HG02970 (cell line): Measurements from ENCODE around the gene S1PR1.
A peak's percentile ranks its signal among the peaks of the same experiment; 100 is the strongest.
"Not testable (repeated sequence)": the region's sequence is repeated elsewhere in the genome, so short reads cannot be mapped to it uniquely, and the experiment has no call there.

Source experiments
- ATAC-seq: cut with Tn5 transposase; IDR thresholded peaks from one replicate; pipeline ENCODE4 v1.9.1; 2021; ENCODE audit warnings: mild to moderate bottlenecking, moderate library complexity, moderate number of reproducible peaks; ENCODE audit not compliant: unreplicated experiment, low FRiP score

S1PR1 gene

DNA sequence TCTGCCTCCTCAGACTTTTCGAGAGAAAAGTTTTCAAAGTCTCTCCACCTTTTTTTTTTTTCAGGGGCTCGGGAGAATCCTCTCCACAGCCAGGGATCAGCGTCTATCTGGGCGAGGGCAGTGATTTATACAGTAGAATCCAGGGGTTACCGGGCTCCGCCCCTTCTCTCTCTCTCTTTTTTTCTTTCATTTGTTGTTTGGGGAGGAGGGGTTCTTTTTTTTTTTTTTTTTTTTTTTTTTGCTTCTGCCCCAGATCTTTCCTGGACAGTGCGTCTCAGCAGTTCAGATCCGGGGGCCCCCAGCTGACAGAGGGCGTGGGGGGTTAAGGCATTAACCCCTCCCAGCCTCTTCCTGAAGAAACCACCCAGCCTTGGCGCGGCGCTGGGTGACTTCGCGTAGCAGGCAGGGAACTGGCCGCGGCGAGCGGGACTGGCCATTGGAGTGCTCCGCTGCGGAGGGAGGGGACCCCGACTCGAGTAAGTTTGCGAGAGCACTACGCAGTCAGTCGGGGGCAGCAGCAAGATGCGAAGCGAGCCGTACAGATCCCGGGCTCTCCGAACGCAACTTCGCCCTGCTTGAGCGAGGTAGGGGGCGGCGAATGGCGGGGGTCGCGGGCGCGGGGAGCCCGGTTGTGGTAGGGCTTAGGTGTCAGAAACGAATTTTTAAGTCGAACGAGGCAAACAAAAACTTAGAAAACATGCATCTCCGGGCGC, at the start of gene S1PR1:
Gene S1PR1, plus strand, starts transcription at position 504 of the 713 bp plus-strand sequence. CDS start 1,966 bp downstream, outside the sequence.
- ATAC-seq = peak; percentile 29

- ATAC-seq = no peak
Observed at GRCh38 chr1:101187297-101187696, 49.5 kb upstream of the S1PR1 start.

DNA sequence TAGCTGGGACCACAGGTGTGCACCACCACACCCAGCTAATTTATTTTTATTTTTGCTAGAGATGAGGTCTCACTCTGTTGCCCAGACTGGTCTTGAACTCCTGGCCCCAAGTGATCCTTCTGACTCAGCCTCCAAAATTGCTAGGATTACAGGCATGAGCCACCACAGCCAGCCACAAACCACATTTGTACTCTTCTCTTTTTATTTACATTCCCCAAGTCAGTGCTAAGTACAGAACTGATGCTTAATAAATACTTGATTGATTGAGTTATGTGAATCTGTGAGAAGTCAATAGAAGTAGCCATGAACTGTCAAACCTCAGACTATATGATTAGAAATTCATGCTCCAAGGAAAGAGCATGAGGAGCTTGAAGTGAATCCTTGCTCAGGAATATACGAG, 48.5 kb upstream of the S1PR1 start:
- no peak for ATAC-seq

DNA sequence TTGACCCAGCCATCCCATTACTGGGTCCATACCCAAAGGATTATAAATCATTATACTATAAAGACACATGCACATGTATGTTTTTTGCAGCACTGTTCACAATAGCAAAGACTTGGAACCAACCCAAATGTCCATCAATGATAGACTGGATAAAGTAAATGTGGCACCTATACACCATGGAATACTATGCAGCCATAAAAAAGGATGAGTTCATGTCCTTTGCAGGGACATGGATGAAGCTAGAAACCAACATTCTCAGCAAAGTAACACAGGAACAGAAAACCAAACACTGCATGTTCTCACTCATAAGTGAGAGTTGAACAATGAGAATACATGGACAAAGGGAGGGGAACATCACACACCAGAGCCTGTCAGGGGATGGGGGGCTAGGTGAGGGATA, 47.9 kb upstream of the S1PR1 start:
- not testable (repeated sequence) for ATAC-seq

DNA sequence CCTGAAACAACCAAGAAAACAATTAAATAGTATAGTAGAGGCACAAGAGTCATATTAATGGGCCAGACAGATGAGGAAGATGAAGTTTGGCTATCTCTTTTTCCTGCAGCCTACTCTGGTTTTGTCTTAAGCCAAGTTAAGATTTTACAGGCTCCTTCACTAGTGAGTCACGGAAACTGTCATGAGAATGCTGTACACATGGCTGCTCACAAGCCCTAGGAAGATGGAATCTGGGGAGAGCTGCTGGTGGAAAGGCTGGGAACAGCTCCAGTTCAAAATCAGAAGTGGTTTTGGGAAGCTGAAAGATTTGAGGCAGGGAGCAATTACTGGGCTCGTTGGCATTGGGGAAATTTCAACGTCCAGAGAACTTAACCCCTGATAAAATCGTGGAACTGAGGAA, 46.4 kb upstream of the S1PR1 start:
- no peak for ATAC-seq

GRCh38 chr1:101191049-101191448, 45.8 kb upstream of the S1PR1 start:
- no peak for ATAC-seq

- ATAC-seq = no peak
Observed at GRCh38 chr1:101193733-101194169, 43.1 kb upstream of the S1PR1 start.

- no peak for ATAC-seq
Observed at GRCh38 chr1:101194746-101195145, 42.1 kb upstream of the S1PR1 start.

DNA sequence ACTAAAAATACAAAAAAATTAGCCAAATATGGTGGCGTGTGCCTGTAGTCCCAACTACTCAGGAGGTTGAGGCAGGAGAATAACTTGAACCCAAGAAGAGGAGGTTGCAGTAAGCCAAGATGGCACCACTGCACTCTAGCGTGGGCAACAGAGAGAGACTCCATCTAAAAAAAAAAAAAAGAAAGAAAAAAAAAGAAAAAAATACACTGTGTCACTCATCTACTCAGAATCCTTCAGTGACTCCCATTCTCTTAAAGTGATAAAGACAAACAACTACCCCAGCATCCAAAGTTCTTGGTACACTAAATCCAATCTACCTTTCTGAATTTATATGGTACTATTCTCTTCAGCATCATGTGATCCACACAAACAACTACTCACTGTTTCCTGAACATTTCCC, 40.2 kb upstream of the S1PR1 start:
- ATAC-seq = no peak

- peak; percentile 92 for ATAC-seq
Observed at GRCh38 chr1:101198842-101199636, 37.8 kb upstream of the S1PR1 start.

GRCh38 chr1:101199637-101199982, 37.2 kb upstream of the S1PR1 start:
- no peak for ATAC-seq

GRCh38 chr1:101200513-101200912, 36.3 kb upstream of the S1PR1 start:
- ATAC-seq = no peak

GRCh38 chr1:101203820-101204540, 32.8 kb upstream of the S1PR1 start:
- ATAC-seq = no peak

DNA sequence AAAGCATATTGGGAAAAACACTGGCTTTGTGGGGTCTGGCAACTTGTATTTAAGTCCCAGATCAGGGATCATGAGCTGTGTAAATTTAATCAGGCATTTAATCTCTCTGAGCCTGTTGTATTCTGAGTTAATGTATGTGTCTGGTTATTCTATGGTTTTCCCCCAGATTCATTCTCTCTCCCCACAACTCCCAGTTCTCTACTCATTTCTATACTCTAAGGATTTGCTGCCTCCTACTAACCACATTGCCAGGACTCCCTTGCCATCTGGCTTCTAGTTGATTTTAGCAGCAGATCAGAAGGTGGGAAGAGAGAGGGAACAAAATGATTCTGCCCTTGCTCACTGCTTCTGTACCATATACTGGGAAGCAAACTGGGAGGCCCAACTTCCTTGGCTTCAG, 31.4 kb upstream of the S1PR1 start:
- ATAC-seq = no peak

DNA sequence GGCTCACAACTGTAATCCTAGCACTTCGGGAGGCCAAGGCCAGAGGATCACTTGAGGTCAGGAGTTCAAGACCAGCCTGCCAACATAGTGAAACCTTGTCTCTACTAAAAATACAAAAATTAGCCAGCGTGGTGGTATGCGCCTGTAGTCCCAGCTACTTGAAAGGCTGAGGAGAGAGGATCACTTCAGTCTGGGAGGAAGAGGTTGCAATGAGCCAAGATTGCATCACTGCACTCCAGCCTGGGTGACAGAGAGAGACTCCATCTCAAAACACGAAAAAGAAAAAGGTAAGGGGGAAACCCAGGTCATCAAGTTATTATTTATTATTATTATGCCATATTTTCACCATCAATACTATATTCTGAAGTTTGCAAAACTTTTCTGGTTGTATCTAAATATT, 30.7 kb upstream of the S1PR1 start:
- not testable (repeated sequence) for ATAC-seq

GRCh38 chr1:101207271-101207670, 29.5 kb upstream of the S1PR1 start:
- ATAC-seq = not testable (repeated sequence)

DNA sequence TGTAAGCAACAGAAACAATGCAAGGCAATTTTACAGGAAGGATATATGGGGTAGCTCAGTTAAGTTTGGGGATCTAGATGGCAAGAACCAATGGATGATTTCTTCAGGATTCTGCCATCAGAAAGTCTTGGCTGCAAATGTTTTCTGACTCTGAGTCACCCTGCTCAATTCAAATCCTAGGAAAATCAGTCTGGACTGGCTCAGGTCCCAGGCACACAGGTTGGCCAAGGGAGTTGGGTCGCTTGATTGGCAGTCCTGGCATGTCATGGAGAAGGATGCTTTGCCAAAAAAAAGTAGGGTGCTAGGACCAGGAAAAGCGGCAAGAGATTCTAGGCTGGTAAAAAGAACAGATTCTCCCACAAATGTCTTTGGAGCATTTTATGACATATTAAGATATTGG, 28.9 kb upstream of the S1PR1 start:
- no peak for ATAC-seq

DNA sequence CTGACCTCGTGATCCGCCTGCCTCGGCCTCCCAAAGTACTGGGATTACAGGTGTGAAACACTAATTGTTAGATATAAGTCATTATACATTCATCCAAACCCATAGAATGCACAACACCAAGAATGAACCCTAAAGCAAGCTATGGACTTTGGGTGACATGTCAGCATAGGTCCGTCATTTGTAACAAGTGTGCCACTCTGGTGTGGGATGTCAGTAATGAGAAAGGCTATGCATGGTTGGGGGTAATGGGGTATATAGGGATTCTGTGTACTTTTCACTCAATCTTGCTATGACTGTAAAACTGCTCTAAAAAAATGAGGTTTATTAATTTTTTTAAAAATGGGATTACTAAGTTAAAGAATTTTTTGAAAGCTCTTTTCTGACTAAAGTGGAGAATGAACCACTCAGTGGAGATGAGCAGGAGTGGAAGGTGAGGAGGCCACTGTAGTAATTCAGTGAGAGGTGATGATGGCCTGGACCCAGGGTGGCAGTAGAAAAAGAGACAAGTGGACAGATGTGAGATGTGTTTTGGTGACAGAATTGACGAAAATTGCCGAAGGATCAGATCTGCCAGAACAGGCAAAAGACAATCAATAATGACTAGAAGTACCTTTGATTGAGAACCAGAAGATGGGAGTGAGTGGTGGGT, 21.3 kb upstream of the S1PR1 start:
- no peak for ATAC-seq

DNA sequence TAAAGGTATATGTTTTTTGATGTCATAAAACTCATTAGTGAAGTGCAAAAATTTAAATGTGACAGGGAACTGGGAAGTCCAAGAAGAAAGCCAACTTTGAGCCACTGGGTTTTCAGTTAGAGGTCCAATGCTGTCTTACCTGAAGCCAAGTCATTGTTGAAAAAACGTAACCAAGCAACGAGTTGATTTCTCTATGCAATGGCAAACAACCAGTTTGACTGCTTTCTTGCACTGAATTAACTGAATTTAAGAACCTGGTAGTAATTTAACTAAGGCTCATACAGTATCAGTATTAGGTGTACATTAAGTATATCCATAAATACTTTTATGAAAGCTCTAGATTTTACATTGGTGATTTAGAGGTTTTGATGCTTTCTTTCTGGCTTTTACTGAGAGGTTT, 20.2 kb upstream of the S1PR1 start:
- no peak for ATAC-seq

DNA sequence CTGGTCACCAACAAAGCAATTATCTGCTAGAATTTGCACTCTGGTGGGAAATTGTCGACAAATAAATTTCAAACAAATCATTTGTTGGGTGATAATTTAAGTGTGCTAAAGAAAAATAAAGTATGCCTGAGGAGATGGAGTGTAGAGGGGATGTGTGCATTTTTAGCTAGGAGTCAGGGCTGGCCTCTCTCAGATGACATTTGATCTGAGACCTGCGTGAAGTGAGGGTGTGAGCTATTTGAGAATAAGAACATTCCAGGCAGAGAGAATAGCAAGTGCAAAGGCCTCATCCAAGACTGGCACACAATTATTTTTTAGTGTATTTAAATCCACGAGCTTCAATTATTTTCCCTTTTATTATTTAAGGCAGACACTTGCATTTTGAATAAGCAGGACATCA, 19.7 kb upstream of the S1PR1 start:
- ATAC-seq = no peak

DNA sequence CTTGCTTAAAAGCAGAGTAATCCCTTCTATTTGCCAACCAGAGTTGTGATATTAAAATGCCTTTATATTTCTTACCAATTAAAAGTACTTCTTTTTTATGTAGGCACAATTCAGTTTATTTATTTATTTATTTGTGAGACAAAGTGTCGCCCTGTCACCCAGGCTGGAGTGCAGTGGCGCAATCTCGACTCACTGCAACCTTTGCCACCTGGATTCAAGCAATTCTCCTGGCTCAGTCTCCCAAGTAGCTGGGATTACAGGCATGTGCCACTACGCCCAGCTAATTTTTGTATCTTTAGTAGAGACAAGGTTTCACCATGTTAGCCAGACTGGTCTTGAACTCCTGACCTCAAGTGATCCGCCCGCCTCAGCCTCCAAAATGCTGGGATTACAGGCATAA, 17.9 kb upstream of the S1PR1 start:
- ATAC-seq = not testable (repeated sequence)
